NB4 (cell line): ENCODE measurements around the gene AMZ2.
"Not testable (repeated sequence)": the region's sequence is repeated elsewhere in the genome, so short reads cannot be mapped to it uniquely, and the experiment has no call there.

Experiments used
- POLR2A ChIP-seq: IDR thresholded peaks from 2 replicates; pipeline ENCODE4 v1.6.1; 2011; ENCODE audit warnings: mild to moderate bottlenecking; ENCODE audit not compliant: insufficient read length; ENCODE audit errors: extremely low read depth
- TF ChIP-seq, protein P1 (sequence below): IDR thresholded peaks from one replicate; pipeline ENCODE4 v1.5.1; 2012; ENCODE audit warnings: low read depth, low read length

DNA sequence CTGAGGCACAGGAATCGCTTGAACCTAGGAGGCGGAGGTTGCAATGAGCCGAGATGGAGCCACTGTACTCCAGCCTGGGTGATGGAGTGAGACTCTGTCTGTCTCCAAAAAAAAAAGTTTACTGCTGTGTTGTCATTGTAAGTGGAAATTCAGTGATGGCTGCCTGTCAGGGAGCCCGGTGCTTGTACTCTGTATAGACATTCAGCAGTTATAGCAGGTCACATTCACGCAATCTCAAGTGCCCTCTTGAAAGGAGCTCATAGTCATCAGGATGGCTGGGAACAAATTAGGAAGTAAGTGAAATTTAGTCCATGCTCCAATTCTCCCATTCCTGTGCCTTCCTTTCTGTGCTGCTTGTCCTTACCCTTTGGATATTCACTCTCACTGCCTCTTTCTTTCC is 32.4 kb upstream of the AMZ2 start:
- TF ChIP-seq, protein P1, sequence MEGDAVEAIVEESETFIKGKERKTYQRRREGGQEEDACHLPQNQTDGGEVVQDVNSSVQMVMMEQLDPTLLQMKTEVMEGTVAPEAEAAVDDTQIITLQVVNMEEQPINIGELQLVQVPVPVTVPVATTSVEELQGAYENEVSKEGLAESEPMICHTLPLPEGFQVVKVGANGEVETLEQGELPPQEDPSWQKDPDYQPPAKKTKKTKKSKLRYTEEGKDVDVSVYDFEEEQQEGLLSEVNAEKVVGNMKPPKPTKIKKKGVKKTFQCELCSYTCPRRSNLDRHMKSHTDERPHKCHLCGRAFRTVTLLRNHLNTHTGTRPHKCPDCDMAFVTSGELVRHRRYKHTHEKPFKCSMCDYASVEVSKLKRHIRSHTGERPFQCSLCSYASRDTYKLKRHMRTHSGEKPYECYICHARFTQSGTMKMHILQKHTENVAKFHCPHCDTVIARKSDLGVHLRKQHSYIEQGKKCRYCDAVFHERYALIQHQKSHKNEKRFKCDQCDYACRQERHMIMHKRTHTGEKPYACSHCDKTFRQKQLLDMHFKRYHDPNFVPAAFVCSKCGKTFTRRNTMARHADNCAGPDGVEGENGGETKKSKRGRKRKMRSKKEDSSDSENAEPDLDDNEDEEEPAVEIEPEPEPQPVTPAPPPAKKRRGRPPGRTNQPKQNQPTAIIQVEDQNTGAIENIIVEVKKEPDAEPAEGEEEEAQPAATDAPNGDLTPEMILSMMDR, result not testable (repeated sequence)
- TF ChIP-seq POLR2A, result not testable (repeated sequence)
